ENCODE measurements around the gene DUSP5. TPM values are rescaled to one million over a fixed set of nuclear protein-coding genes. Genes with fewer than 3 reads are reported as not detected.
A peak's percentile ranks its signal among the peaks of the same experiment; 100 is the strongest.

Gene DUSP5
- polyA plus RNA-seq, 3 donors = 2.0 to 65.3 (median 3.9) TPM

DNA sequence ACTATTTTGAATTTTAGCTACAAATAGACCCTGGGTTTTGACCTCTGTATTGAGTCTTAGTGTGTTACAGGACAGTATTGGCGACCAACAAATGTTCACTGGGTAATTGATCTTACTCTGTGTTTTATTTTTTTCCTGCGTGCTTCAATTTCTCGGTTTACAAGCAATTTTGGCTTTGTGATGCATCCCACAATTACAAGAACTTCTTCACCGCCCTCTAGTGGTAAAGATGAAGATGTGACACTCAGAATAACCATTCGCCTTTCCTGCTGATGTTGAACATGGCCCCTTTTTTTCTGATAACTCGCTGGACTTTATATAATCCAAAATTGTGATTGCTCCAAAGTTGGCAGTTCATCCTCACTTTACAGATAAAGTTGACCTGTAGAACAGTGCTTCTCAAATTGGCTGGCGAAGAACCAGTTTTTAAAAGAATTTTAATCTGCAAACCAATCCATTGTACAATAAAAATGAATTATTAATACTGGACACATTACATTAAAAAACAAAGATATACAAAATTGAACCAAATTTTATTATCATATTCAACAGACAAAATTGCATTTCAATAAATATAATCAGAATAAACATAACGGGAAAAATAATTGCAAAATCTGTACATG, 49.5 kb downstream of the DUSP5 start:
- Mint-ChIP-seq H3K27ac (no peak overlapping the region), H3K4me1 (peaks cover 2% of the 10 kb centered on the region), H3K27me3 (ENCODE audit: low read depth in 3 of 3) (peaks cover 2 to 6% (median 3%) of the 10 kb centered on the region in 3 donors), H3K36me3 (no peaks in the 10 kb centered on the region), H3K9me3 (no peaks in the 10 kb centered on the region), H3K4me3 (no peak overlapping the region)
- Histone ChIP-seq H2AFZ (ENCODE audit: insufficient read depth, low read depth, low read length, poor library complexity, severe bottlenecking) (no peak overlapping the region), H3K4me3 (replicated peaks in 1 of 3; ENCODE audit: low read depth in 2 of 3, low read length in 3 of 3) (no peak overlapping the region), H3K79me2 (ENCODE audit: insufficient read depth, low read length) (no peaks in the 10 kb centered on the region), H3K9ac (ENCODE audit: insufficient read depth, low read length, poor library complexity, severe bottlenecking) (no peak overlapping the region), H3K9me3 (replicated peaks in 1 of 2; ENCODE audit: control insufficient read depth in 1 of 2, insufficient read depth in 1 of 2, low read length in 2 of 2) (no peaks in the 10 kb centered on the region), H3K27ac (ENCODE audit: low read depth in 1 of 2, low read length in 2 of 2) (no peak overlapping the region), H3K4me1 (ENCODE audit: control insufficient read depth in 1 of 2, insufficient read depth in 2 of 2, low read length in 2 of 2) (no peaks in the 10 kb centered on the region), H3K4me2 (replicated peaks; ENCODE audit: extremely low read depth, low read length, poor library complexity, severe bottlenecking) (no peak overlapping the region), H4K20me1 (ENCODE audit: insufficient read depth, low read length) (no peaks in the 10 kb centered on the region), H3K27me3 (ENCODE audit: control insufficient read depth in 2 of 2, insufficient read depth in 2 of 2, low read length in 2 of 2) (no peaks in the 10 kb centered on the region), H3K36me3 (replicated peaks in 1 of 2; ENCODE audit: control insufficient read depth in 1 of 2, insufficient read depth in 2 of 2, low read length in 2 of 2) (no peaks in the 10 kb centered on the region)
- intact Hi-C loops (cut with micrococcal nuclease) = loop anchor here (1.0 to 5.0 kb wide), 5 partner anchors 50 to 240 kb away; partner anchors contain the start of gene DUSP5 (in 1 of the 2)
- WGBS (ENCODE audit: insufficient coverage) = no CpG with 5 or more reads among the region's 8 CpGs
- TF ChIP-seq, protein P1, sequence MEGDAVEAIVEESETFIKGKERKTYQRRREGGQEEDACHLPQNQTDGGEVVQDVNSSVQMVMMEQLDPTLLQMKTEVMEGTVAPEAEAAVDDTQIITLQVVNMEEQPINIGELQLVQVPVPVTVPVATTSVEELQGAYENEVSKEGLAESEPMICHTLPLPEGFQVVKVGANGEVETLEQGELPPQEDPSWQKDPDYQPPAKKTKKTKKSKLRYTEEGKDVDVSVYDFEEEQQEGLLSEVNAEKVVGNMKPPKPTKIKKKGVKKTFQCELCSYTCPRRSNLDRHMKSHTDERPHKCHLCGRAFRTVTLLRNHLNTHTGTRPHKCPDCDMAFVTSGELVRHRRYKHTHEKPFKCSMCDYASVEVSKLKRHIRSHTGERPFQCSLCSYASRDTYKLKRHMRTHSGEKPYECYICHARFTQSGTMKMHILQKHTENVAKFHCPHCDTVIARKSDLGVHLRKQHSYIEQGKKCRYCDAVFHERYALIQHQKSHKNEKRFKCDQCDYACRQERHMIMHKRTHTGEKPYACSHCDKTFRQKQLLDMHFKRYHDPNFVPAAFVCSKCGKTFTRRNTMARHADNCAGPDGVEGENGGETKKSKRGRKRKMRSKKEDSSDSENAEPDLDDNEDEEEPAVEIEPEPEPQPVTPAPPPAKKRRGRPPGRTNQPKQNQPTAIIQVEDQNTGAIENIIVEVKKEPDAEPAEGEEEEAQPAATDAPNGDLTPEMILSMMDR (IDR thresholded peaks at IDR 0.05) = peak; percentile 83
- DNase-seq = peak; percentile 37 to 67 (median 66)

DNA sequence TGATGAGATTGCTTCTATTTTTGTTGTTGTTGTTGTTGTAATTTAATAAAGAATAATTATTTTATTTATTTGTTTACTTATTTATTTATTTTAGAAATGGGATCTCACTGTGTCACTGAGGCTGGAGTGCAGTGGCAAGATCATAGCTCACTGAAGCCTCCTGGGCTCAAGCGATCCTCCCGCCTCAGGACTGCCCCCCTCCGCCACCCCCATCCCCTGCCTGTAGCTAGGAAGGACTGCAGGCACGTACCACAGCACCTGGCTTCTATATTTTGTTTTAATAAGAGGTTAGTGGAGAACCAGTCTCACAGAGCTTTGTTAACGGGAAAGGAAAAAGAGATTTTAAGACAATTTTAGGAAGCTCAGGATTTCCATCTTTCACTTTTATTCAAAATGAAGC, 50.3 kb downstream of the DUSP5 start:
- no peak for DNase-seq
- TF ChIP-seq, protein P1 (IDR thresholded peaks at IDR 0.05) = no peak
- WGBS (ENCODE audit: insufficient coverage) = no CpG with 5 or more reads among the region's 5 CpGs
- no peaks in the 10 kb centered on the region for H3K9me3 ChIP-seq (replicated peaks in 1 of 2; ENCODE audit: control insufficient read depth in 1 of 2, insufficient read depth in 1 of 2, low read length in 2 of 2)
- no peak overlapping the region for H3K9ac ChIP-seq (ENCODE audit: insufficient read depth, low read length, poor library complexity, severe bottlenecking)
- H3K27ac ChIP-seq (ENCODE audit: low read depth in 1 of 2, low read length in 2 of 2) = no peak overlapping the region
- Mint-ChIP-seq H3K36me3 (no peaks in the 10 kb centered on the region), H3K27ac (no peak overlapping the region), H3K4me1 (peaks cover 2% of the 10 kb centered on the region), H3K4me3 (no peak overlapping the region), H3K9me3 (no peaks in the 10 kb centered on the region), H3K27me3 (ENCODE audit: low read depth in 3 of 3) (peaks cover 2 to 6% (median 4%) of the 10 kb centered on the region in 3 donors)
- H3K4me1 ChIP-seq (ENCODE audit: control insufficient read depth in 1 of 2, insufficient read depth in 2 of 2, low read length in 2 of 2) = no peaks in the 10 kb centered on the region
- no peaks in the 10 kb centered on the region for H4K20me1 ChIP-seq (ENCODE audit: insufficient read depth, low read length)
- H3K4me2 ChIP-seq (replicated peaks; ENCODE audit: extremely low read depth, low read length, poor library complexity, severe bottlenecking) = no peak overlapping the region
- H2AFZ ChIP-seq (ENCODE audit: insufficient read depth, low read depth, low read length, poor library complexity, severe bottlenecking) = no peak overlapping the region
- no peaks in the 10 kb centered on the region for H3K27me3 ChIP-seq (ENCODE audit: control insufficient read depth in 2 of 2, insufficient read depth in 2 of 2, low read length in 2 of 2)
- intact Hi-C loops (cut with micrococcal nuclease) = loop anchor here (5.0 kb wide), 3 partner anchors 51 to 191 kb away; partner anchors contain the start of gene DUSP5 (in 1 of the 2)
- H3K4me3 ChIP-seq (replicated peaks in 1 of 3; ENCODE audit: low read depth in 2 of 3, low read length in 3 of 3) = no peak overlapping the region
- no peaks in the 10 kb centered on the region for H3K79me2 ChIP-seq (ENCODE audit: insufficient read depth, low read length)
- no peaks in the 10 kb centered on the region for H3K36me3 ChIP-seq (replicated peaks in 1 of 2; ENCODE audit: control insufficient read depth in 1 of 2, insufficient read depth in 2 of 2, low read length in 2 of 2)
